DOHH2 (cell line): ENCODE data around the gene CCNL1.

ENCODE experiments used
- H3F3A ChIP-seq: fragments of 200-600 bp; sonication (generic), shearing (Covaris generic); 2 replicates; pipeline ENCODE4 v1.6.0; 2016; ENCODE audit warnings: antibody characterized with exemption, mild to moderate bottlenecking; ENCODE audit not compliant: control insufficient read depth, insufficient read depth
- H3K27ac ChIP-seq: fragments of 200-600 bp; sonication (generic); 2 replicates; pipeline ENCODE4 v1.5.1; 2014; ENCODE audit warnings: low read depth, mild to moderate bottlenecking, low read length, moderate library complexity
- H3K27me3 ChIP-seq: fragments of 200-600 bp; sonication (generic); 2 replicates; pipeline ENCODE4 v1.6.1; 2014; ENCODE audit warnings: mild to moderate bottlenecking, low read length, mixed read lengths; ENCODE audit not compliant: control insufficient read depth
- H3K36me3 ChIP-seq: fragments of 200-600 bp; sonication (generic); 2 replicates; pipeline ENCODE4 v1.6.1; 2014; ENCODE audit warnings: mild to moderate bottlenecking, low read length, moderate library complexity, mixed read lengths; ENCODE audit not compliant: control insufficient read depth
- H3K4me1 ChIP-seq: fragments of 200-600 bp; sonication (generic); 2 replicates; pipeline ENCODE4 v1.6.1; 2014; ENCODE audit warnings: mild to moderate bottlenecking, low read length, mixed read lengths; ENCODE audit not compliant: control insufficient read depth
- H3K4me2 ChIP-seq: fragments of 200-600 bp; sonication (generic); 2 replicates; pipeline ENCODE4 v1.6.0; 2014; ENCODE audit warnings: mild to moderate bottlenecking, low read length, moderate library complexity
- H3K4me3 ChIP-seq: fragments of 200-600 bp; sonication (generic); 2 replicates; pipeline ENCODE4 v1.5.1; 2014; ENCODE audit warnings: mild to moderate bottlenecking, low read length, mixed read lengths
- H3K79me2 ChIP-seq: fragments of 200-600 bp; sonication (generic); 2 replicates; pipeline ENCODE4 v1.6.1; 2014; ENCODE audit warnings: mild to moderate bottlenecking, low read length, mixed read lengths; ENCODE audit not compliant: control insufficient read depth
- H3K9me2 ChIP-seq: fragments of 200-600 bp; sonication (generic); replicated peaks from 2 replicates; pipeline ENCODE4 v1.6.1; 2014; ENCODE audit warnings: mild to moderate bottlenecking, low read length, mixed read lengths; ENCODE audit not compliant: control insufficient read depth
- H3K9me3 ChIP-seq: fragments of 200-600 bp; sonication (generic); 2 replicates; pipeline ENCODE4 v1.6.1; 2014; ENCODE audit warnings: antibody characterized with exemption, low read length, mixed read lengths; ENCODE audit not compliant: control insufficient read depth, insufficient read depth
- H4K20me1 ChIP-seq: fragments of 200-600 bp; sonication (generic); 2 replicates; pipeline ENCODE4 v1.6.0; 2014; ENCODE audit warnings: low read depth, mild to moderate bottlenecking, antibody characterized with exemption, low read length, moderate library complexity; ENCODE audit not compliant: control insufficient read depth, insufficient read depth
- EZH2phosphoT487 ChIP-seq: fragments of 200-600 bp; sonication (generic); IDR thresholded peaks from 2 replicates; pipeline ENCODE4 v1.6.1; 2017; ENCODE audit warnings: borderline replicate concordance, mild to moderate bottlenecking, antibody characterized with exemption, low read length, moderate library complexity, mixed read lengths
- TF ChIP-seq, protein P1 (sequence below): fragments of 200-600 bp; sonication (generic); IDR thresholded peaks from one replicate; pipeline ENCODE4 v1.5.1; 2014; ENCODE audit warnings: antibody characterized with exemption, mild to moderate bottlenecking, low read depth, low read length; ENCODE audit not compliant: poor library complexity, severe bottlenecking

Gene CCNL1

DNA sequence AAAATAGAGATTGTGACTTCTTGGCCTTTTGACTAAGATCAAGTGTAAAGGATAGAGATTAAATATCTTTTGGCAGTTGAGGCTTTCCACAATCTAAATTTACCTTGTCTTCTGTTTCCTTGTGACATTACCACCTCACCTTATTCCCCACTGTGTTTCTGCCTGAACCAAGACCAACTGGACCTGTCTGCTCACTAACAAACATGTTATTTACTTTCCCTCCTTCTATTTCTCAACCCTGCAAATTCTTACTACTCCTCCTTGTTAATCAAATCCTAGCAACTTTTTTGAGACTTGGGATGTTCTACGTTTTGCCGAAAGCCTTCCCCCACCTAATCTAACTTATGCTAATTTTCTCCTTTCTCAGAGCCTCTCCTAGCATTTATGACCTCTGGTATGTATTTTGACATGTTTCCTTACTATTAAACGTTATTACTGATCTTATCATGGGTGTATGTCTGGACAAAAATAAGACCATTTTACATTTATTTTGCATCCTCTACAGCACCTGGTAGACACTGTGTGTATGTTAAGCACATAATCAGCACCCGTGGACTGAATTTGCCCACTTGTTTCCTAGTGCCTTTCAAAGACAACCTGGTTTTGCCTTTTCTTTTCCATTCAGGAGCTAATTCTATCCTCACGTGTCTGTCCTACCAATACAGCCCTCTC, 7.6 kb upstream of the CCNL1 start:
- TF ChIP-seq, protein P1, sequence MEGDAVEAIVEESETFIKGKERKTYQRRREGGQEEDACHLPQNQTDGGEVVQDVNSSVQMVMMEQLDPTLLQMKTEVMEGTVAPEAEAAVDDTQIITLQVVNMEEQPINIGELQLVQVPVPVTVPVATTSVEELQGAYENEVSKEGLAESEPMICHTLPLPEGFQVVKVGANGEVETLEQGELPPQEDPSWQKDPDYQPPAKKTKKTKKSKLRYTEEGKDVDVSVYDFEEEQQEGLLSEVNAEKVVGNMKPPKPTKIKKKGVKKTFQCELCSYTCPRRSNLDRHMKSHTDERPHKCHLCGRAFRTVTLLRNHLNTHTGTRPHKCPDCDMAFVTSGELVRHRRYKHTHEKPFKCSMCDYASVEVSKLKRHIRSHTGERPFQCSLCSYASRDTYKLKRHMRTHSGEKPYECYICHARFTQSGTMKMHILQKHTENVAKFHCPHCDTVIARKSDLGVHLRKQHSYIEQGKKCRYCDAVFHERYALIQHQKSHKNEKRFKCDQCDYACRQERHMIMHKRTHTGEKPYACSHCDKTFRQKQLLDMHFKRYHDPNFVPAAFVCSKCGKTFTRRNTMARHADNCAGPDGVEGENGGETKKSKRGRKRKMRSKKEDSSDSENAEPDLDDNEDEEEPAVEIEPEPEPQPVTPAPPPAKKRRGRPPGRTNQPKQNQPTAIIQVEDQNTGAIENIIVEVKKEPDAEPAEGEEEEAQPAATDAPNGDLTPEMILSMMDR, result no peak
- TF ChIP-seq EZH2phosphoT487, result no peak
- peaks cover 38% of the 10 kb centered on the region for H3K4me1 ChIP-seq
- no peaks in the 10 kb centered on the region for H3K79me2 ChIP-seq
- peak overlapping the region; percentile 48 for H3K4me2 ChIP-seq
- H4K20me1 ChIP-seq, result no peaks in the 10 kb centered on the region
- no peaks in the 10 kb centered on the region for H3K9me3 ChIP-seq
- no peaks in the 10 kb centered on the region for H3K9me2 ChIP-seq
- H3K27ac ChIP-seq, result peak overlapping the region; percentile 13
- H3K4me3 ChIP-seq, result peak overlapping the region; percentile 31
- H3K27me3 ChIP-seq, result no peaks in the 10 kb centered on the region
- no peaks in the 10 kb centered on the region for H3F3A ChIP-seq
- no peaks in the 10 kb centered on the region for H3K36me3 ChIP-seq

DNA sequence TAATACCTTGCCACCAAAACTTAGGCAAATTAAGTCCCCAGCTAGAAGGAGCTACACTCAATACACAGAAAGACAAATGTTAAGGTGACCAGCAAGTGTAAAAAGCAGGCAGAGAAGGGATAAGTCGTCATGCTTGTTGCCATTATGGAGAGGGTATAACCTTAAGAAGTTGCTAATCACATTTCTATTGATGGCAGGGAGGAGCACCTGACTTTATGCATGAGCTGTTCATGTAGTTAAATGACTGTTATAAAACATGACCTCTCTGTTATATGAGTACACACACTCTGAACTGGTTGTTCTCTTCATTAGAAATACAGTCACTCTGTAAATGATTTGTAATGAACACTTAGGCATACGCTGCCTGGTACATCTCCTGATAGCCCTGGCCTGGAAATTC, 6.6 kb upstream of the CCNL1 start:
- Histone ChIP-seq H3F3A (no peaks in the 10 kb centered on the region), H3K4me1 (peaks cover 38% of the 10 kb centered on the region), H3K36me3 (peaks cover 3% of the 10 kb centered on the region; the same call in 1 of the 2 replicates), H3K4me3 (peak overlapping the region; percentile 19; the same call in 1 of the 2 replicates), H3K79me2 (0 out of 2 replicates have a peak, but pooled peaks cover 2% of the 10 kb centered on the region), H3K27me3 (no peaks in the 10 kb centered on the region), H3K27ac (peak overlapping the region; percentile 13), H4K20me1 (no peaks in the 10 kb centered on the region), H3K4me2 (peak overlapping the region; percentile 48), H3K9me2 (no peaks in the 10 kb centered on the region), H3K9me3 (no peaks in the 10 kb centered on the region)
- TF ChIP-seq EZH2phosphoT487, result no peak
- TF ChIP-seq, protein P1, result no peak

DNA sequence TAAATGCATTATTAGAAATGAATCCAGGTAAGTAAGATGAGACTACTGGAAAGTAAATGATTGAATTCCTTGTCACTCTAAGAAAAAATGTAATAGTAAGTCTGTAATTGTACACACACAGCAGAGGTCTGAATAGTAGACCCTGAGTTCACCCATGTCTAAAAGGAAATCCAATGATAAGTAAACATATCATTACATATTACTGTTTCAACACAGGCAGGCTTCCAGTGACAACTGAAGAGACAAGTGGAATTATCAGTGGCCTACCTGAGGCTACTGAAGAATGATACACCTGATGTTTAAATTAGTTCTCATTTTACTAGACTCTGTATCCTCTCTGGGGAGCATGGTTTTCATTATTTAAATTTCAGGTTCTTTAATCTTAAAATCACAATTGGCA, 6.2 kb upstream of the CCNL1 start:
- peaks cover 40% of the 10 kb centered on the region for H3K4me1 ChIP-seq
- H3K36me3 ChIP-seq, result peaks cover 3% of the 10 kb centered on the region; the same call in 1 of the 2 replicates
- no peaks in the 10 kb centered on the region for H4K20me1 ChIP-seq
- H3K9me2 ChIP-seq, result no peaks in the 10 kb centered on the region
- H3K9me3 ChIP-seq, result no peaks in the 10 kb centered on the region
- no peaks in the 10 kb centered on the region for H3F3A ChIP-seq
- H3K4me3 ChIP-seq, result no peak overlapping the region
- no peaks in the 10 kb centered on the region for H3K27me3 ChIP-seq
- TF ChIP-seq, protein P1, result no peak
- TF ChIP-seq EZH2phosphoT487, result no peak
- peaks cover 6% of the 10 kb centered on the region for H3K79me2 ChIP-seq
- H3K4me2 ChIP-seq, result peak overlapping the region; percentile 48; the same call in 1 of the 2 replicates
- H3K27ac ChIP-seq, result peak overlapping the region; percentile 13; the same call in 1 of the 2 replicates
